NCI-H748 (cell line): ENCODE data around the gene COPS4.
"Not testable (repeated sequence)": the region's sequence is repeated elsewhere in the genome, so short reads cannot be mapped to it uniquely, and the experiment has no call there.

ENCODE experiments used
- DNase-seq: peaks from one replicate; lab custom pipeline; 2025; ENCODE audit not compliant: unreplicated experiment; lab: John Stamatoyannopoulos, UW

The COPS4 gene

DNA sequence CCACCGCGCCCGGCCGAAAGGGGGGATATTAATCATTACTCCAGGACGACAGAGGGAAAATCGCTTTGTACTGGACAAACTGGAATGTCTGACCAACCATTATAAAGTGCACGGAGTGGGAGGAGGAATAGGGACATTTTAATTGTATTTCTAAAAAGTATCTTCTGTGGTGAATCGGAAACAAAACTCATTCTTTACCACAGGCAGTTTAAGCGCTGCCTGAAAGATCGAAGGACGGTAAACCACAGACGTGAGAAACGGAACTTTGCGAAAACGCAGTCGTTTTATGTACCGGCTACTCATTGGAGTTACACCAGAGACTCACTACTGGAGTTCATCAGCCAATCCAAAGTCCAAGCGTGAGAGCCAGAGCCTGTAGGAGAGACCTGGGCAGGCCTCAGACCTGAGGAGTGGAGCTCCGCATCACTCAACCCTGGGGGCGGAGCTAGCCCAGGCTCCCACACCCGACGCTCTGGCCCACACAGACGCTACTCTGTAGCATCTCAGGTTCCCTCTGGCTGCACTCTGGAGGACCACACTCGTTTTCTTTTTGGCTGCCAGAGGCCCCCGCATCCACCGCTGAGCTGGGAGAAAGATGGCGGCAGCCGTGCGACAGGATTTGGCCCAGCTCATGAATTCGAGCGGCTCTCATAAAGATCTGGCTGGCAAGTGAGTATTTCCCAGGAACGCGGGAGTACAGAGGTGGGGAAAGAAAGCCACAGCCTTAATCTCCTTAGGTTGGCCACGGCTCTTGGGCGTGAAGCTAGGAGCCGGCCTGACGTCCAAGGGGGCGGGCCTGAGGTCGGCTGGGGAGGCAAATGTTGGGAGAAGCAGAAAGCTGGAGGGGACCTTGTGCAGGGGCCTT, at the start of gene COPS4:
TSS of gene COPS4 (plus strand) at position 554 of the 865 bp plus-strand sequence. CDS start at position 596, 42 bp downstream.
- peak; percentile 99 for DNase-seq

DNA sequence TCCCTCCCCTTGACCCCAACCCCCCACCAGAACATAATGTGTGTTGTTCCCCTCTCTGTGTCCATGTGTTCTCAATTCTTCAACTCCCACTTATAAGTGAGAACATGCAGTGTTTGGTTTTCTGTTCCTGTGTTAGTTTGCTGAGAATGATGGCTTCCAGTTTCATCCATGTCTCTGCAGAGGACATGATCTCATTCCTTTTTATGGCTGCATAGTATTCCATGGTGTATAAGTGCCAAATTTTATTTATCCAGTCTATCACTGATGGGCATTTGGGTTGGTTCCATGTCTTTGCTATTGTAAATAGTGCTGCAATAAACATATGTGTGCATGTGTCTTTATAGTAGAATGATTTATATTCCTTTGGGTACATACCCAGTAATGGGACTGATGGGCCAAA, 47.5 kb upstream of the COPS4 start:
- DNase-seq: not testable (repeated sequence)

DNA sequence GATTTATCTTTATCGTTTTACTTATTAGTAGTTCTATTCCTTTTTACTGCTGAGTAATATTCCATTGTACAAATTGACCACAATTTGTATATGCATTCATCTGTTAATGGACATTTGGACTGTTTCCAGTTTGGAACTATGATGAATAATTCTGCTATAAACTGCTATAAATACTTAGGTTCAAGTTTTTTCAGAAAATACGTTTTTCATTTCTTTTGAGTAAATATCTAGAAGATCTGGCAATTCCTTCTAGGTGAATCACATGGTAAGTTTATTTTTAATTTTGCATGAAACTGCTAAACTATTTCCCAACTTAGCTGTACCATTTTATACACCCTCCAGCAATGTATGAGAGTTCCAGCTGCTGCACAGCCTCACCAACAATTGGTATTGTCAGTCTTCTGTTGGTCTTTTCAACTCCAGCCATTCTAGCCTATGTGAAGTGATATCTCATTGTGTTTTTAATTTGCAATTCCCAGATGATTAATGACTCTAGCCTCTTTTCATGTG, 46.6 kb upstream of the COPS4 start:
- DNase-seq: no peak

DNA sequence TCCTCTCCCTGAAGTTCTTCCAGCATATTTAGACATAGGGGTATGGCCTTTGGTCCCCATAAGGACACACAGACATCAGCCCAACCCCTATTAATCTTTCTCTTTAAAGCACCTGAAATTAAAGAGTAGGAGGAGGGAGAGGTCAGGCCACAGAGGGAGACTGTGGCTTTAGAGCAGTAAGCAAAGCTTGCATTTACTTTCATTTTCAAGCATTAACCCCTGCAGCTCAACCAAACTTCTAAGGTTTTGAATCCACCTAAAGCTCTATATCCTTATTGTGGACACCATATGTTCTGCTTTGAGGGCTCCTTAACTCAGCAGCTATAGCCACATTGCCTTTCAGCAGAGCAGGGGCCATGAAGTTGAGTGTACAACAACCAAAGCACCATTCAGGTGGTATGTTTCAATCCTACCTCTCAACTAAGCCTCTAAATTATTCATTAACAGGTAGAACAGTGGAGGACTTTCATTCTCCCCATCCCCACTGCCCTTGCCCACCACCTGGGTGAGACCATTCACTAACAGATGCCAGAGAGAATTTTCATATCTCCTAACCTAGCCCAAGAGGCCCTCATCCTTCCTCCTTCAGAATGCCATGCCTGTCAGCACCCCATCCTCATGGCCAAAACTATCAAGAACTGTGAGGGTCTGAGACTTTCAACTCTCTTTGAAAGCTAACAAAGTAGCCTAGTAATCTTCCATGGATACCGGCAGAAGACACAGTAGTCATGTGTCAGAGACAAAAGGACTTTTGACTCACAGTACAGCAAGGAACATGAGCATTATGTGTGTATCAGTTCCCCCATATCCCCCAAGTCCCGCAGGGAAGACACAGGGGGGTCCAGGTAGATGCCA, 45.2 kb upstream of the COPS4 start:
- no peak for DNase-seq

DNA sequence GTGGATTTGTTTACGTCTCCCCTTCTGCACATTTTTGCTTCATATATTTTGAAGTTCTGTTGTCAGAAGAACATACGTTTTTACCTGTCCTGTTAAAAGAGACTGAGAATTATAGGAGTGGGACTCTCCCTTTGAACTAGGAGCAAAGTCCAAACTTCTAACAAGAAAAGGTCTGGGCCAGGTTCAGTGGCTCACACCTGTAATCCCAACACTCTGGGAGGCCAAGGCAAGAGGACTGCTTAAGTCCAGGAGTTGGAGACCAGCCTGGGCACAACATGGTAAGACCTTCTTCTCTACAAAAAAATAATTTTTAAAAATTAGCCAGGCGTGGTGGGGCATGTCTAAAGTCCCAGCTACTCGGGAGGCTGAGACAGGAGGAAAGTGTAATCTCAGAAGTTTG, 40.1 kb upstream of the COPS4 start:
- DNase-seq: no peak

DNA sequence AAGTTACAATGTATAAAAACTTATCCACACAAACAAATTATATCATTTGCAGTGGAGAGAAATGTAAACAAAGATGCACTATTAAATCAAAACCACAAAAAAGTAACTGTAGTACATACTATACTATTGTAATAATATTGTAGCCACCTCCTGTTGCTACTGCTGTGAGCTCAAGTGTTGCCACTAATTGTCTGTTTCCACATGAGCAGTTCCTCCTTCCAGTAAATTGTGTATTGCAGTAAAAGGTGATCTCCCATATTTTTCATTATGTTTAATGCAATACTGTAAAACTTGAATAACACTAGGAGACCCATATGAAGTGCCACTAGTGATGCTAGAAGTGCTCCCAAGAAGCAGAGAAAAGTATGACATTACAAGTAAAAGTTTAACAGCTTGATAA, 36.1 kb upstream of the COPS4 start:
- DNase-seq: peak; percentile 4

DNA sequence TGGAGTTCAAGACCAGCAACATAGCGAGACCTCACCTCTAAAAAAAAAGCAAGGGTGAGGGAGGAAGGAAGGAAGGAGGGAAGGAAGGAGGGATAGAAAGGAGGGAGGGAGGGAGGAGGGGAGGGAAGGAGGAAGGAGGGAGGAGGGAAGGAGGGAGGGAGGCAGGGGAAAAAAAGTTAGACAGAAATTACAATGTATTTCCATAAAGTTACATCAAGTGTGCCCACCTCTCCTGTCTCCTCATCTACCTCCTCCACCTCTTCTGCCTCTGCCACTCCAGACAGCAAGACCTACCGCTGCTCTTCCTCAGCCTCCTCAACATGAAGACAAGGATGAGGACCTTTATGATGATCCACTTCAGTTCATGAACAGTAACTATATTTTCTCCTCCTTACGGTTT, 32.7 kb upstream of the COPS4 start:
- DNase-seq: no peak

DNA sequence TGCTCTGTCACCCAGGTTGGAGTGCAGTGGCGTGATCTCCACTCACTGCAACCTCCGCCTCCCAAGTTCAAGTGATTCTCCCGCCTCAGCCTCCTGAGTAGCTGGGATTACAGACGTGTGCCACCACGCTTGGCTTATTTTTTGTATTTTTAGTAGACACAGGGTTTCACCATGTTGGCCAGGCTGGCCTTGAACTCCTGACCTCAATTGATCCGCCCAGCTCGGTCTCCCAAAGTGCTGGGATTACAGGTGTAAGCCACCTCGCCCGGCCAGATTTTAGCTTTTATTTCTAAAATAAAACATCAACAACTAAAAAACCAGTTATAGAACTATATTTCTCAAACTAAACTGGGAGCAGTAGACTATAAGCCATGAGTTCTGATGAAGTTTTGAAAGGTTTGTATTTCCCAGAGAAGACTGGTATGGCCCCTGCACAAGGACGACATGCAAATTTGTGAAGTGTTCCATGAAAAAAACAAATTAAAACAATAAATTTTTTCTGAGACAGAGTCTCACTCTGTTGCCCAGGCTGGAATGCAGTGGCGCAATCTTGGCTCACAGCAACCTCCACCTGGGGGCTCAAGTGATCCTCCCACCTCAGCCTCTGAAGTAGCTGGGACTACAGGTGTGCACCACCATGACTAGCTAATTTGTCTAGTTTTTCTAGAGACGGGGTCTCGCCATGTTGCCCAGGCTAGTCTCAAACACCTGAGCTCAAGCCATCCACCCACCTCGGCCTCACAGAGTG, 31.8 kb upstream of the COPS4 start:
- DNase-seq: not testable (repeated sequence)

DNA sequence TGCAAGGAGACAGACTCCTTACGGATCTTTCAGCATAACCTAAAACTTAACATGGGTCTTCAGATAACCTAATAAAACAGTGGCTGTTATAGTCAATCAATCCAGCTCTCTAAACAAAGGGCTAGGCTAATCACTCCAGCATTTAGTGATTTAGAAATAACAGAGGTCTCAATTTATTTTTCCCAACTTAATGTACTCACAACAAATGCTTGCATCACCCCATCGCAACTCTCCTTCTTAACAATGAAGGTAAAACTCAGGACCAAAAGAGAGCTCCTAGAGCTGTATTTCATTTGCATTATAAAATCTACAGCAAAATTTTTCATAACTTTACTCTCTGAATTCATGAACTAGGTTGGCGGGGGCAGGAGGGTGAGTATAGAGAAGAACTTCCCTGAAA, 25.5 kb upstream of the COPS4 start:
- DNase-seq: no peak

DNA sequence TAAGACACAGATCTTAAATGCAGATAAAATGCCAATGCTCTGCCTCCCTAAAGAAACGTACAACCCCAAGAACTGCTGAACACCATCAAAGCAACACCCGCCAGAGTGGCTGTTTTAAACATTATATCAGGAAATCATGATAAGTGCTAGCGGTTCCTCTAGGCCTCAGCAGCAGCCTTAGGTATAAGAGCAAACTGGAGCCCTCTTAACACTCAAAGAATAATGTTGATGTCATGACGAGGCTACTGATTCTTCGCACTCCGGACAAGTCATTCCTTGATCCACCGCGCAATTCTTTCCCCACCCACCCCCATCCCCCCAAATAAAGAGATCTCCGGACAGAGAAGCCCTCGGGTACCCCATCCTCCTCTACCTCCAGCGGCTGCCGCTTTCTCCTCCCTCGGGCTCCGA, 24.9 kb upstream of the COPS4 start:
- peak; percentile 27 for DNase-seq

DNA sequence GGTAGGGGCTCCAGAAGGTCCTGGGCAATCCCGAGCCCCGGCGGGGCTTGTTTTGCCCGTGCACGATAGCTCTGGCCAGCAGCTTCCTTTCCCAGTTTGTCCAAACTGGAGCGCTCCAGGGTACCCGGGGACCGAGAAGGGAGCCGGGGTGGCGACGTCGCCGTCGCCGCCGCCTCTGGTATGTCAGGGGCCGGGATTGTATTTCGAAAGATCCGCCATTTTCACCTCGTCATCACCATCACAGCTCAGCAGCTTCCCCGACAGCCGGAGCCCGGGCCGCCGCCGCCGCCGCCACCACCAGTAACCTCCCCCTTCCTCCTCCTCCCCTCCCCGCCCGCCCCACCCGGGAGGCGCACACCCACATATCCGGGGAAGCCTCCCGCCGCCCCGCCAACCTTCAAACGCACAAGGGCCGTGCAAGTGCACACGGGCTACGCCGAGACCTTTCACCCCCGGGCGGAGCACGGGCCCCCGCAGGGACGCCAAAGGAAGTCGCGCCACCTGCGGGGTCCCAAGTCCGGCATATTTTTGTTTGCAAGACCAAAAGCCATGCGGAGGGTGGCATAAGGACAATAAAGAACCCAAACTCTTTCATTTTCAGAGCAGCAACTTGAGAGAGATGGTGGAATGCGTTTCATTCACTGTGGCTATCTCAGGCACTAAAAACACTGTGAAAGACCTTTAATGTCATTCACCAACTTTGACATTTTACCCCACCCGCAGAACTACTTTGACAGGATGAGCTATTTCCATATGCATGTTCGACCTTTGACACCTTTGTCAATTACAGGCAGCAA, 24.3 kb upstream of the COPS4 start, which contains the start of gene LIN54:
TSS of gene LIN54 (minus strand) at position 302 of the 797 bp plus-strand sequence. CDS start 25,979 bp downstream, outside the sequence.
- DNase-seq: peak; percentile 50

DNA sequence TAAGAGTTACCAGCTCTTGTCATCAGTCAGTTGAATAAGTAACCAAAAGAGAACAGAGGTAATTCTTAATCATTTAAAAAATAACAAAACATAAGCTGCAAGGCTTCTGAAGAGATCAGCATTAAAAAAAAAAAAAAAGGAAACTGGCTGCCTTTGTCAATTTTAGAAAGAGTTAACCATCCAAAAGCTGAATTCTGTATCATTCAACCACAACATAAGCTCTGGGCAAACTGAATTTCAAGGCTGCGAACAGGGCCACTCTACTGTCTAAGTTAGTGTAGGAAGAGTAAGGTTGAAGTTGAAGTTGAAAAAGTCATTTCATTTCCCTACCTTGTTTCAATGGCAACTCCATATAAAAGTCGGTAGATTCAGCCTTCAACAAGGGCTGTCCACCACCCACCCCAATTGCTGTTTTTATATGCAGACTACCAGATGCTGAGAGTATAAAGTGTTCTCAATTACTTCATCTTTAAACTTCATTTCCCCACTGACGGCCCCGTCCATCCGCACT, 23.2 kb upstream of the COPS4 start:
- DNase-seq: no peak

DNA sequence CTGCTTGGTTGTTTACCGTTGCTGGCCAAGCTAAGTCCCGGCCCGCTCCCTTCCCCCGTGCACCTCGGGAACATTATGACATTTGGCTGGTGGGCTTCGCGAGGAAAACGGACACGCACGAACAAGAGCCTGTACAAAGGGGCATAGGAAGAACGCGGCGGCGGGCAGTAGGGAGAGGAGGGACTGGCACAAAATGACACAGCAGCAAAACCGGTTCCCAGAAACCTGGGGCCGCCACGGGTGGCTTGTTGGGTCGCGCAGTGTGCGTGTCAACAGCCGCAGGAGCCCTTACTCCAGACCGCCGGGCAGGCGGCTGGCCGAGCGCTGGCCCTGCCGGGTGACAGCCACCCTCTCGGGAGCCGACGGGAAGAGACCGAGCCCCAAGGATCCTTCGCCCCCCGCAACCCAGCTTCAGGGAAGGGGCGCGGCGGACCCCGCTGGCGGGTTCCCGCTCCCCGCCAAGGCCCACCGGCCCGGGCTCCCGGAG, 22.7 kb upstream of the COPS4 start:
- peak; percentile 64 for DNase-seq

DNA sequence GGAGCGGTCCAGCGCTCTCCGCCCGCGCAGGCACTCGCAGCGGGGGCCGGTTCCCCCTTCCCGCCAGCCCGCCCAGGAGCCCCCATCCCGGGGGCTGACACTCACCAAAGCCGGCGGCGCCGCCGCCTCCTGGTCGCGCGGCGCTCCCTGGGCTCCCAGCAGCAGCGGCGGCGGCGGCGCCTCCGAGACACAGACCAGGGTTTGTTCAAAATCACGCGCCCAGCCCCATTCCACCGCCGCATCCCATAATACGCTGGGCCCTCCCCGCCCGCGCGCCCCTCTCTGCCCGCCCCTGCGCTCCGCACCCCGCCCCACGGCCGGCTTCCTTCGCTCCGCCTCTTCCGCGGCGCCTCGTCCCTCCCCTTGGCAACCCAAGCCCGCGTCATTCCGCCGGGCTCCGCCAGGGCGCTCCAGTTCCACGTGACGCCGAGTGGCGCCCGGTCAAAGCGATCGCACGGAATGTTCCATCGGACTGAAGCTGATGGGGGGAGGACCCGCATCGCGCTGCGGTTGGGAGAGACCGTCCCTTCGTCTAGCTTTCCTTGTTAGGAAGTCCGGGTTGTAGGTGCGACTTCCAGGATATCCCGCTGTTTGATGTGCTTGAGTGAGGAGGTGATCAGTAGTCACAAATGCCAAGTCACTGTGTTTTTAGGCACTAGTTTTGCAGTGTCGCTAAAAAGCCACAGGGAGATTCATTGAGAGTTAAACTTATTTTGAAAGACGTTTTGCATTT, 22.1 kb upstream of the COPS4 start:
- peak; percentile 98 for DNase-seq

DNA sequence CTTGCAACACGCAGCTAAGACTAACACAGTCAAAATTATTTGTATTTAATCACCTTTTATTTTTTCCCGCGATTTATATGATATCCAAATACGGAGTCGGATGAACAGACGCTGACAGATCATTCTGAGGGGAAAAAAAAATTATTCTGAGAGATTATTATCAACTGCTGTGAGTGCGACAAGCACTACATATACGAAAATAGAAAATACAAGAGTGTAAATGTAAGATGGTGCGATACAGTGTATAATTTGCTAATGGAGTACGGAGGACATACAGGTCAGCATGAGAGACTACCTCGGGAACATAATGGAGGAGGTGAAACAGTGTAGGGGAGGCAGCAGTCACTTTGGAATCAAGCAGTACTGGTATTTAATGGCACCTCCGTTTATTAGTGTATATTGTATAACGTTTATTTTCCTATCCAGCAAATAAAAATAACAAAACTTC, 21.5 kb upstream of the COPS4 start:
- DNase-seq: peak; percentile 35

DNA sequence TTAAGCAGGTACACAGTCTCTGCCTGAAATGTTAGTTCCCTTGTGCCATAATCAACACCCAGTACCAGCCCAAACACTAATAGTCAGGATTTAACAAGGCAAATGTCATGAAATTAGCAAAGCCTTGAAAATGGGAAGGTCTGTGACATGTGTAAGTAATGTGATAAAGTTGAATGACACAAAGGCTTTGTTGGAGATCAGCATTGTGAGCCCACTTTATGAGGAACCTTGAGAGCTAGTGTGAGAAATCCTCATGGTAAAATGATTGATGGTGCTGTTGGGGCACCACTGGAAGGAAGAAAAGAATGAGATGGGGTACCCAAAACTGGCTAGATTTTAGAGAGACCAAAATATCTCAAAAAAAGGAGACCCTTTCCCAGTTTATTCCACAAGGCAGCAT, 21.1 kb upstream of the COPS4 start:
- DNase-seq: no peak

DNA sequence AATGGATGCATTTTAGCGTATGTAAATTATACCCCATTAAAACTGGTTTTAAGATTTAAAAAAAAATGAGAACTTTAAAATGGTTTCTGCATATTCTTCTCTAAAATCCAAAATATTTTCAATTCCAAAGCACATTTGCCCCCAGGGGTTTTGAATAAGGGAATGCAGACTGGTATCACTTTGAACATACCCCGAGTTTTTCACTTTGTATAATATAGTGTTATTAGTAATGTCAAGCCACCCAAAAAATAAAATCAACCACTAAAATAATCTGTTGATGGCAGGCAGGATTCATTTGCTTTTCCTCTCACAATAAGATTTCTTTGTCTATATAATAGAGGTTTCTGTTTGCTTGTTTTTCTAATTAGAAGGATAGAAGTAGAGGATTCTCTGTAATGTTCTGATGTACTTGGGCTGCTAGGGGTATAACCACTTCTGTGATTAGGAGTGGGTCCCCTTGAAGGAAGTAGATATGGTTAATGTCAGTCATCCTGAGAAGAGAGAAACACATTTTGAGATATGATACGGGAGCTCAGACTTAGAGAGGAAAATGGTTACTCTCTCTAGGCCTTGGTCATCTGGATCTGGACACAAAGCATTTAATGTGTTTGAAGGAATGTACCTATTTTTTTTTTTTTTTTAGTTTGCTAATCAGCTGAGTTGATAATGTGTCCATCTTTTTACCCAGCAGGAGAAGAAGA, 15.0 kb upstream of the COPS4 start:
- DNase-seq: no peak

DNA sequence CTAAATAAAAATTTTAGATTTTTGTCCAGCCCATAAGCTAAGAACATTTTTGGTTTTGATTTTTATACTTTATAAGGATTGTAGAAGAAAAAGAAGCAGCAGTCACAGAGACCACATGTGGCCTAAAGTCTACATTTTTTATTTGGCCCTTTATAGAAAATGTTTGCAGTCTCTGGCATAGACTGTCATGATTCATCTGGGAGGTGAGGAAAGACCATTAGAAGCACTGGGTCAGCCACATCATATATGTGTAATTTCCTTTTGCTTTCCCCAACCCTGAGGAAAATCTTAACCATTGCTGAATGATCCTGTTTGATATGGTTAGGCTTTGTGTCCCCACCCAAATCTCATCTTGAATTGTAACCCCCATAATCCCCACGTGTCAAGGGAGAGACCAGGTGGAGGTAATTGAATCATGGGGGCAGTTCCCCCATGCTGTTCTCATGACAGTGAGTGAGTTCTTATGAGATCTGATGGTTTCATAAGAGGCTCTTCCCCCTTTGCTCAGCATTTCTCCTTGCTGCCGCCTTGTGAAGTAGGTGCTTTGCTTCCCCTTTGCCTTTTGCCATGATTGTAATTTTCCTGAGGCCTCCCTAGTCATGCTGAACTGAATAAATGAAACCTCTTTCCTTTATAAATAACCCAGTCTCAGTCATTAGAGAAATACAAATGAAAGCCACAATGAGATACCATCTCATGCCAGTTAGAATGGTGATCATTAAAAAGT, 12.1 kb upstream of the COPS4 start:
- DNase-seq: no peak
